ENCODE data around the gene LCN6.

DNA sequence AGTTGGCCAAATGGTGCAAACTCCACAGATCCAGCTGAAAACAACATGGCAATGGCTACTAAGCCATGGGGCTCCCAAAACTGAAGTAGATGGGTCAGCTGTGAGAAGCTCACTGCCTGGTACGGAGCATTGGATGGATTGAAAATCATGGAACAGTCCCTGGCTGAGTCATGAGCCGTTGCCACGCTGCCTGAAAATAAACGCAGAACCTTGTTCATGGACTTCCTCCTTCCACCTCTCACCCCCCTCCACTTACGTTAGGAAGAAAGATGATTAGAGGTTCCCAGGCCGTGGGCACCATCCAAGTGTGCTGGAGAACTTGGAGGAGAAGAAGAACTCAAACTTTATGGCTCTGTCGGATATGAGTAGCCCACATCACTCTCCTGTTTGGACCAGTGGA, 42.8 kb downstream of the LCN6 start:
- TF ChIP-seq ZNF414 (CRISPR knock-in tag; IDR thresholded peaks at IDR 0.05) (no peak), DNMT3B (CRISPR knock-in tag; conservative IDR thresholded peaks at IDR 0.05) (no peak), ZNF253 (CRISPR knock-in tag; IDR thresholded peaks at IDR 0.05; ENCODE audit: borderline replicate concordance) (no peak), HDAC2 (CRISPR knock-in tag; IDR thresholded peaks at IDR 0.05) (no peak), NR3C1 (CRISPR knock-in tag; IDR thresholded peaks at IDR 0.05) (no peak), ZNF773 (CRISPR knock-in tag; IDR thresholded peaks at IDR 0.05; ENCODE audit: borderline replicate concordance) (no peak), CEBPG (CRISPR knock-in tag; IDR thresholded peaks at IDR 0.05) (no peak), ZNF614 (CRISPR knock-in tag; IDR thresholded peaks at IDR 0.05; ENCODE audit: borderline replicate concordance) (no peak), ZSCAN20 (CRISPR knock-in tag; IDR thresholded peaks at IDR 0.05; ENCODE audit: borderline replicate concordance) (no peak)
- TF ChIP-seq, protein P1, sequence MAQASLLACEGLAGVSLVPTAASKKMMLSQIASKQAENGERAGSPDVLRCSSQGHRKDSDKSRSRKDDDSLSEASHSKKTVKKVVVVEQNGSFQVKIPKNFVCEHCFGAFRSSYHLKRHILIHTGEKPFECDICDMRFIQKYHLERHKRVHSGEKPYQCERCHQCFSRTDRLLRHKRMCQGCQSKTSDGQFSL (CRISPR knock-in tag; IDR thresholded peaks at IDR 0.05): no peak
